GM21528 (cell line): ENCODE results near the gene CLEC14A.

Source experiments
- ATAC-seq: cut with Tn5 transposase; IDR thresholded peaks from one replicate; pipeline ENCODE4 v1.9.1; 2021; ENCODE audit warnings: mild to moderate bottlenecking, moderate library complexity; ENCODE audit not compliant: unreplicated experiment, low FRiP score

The CLEC14A gene

DNA sequence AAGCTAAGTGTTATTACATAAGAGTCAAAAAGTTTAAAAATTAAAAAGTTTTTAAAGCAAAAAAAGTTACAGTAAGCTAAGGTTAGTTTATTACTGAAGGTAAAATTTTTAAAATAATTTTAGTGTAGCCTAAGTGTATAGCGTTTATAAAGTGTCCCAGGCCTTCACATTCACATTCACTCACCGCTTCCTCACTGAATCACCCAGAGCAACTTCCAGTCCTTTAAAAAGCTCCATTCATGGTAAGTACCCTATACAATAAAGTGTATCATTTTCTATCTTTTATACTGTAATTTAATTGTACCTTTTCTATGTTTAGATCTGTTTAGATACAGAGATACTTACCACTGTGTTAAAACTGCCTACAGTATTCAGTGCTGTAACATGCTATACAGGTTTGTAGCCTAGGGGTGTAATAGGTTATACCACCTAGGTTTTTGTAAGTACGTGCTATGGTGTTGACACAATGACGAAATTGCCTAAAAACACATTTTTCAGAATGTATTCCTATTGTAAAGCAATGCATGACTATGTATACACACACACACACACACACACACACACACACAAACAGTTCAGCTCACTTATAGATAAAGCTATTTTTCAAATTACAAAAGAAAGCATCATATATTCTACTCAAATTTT is 3.7 kb downstream of the CLEC14A start:
- no peak for ATAC-seq

DNA sequence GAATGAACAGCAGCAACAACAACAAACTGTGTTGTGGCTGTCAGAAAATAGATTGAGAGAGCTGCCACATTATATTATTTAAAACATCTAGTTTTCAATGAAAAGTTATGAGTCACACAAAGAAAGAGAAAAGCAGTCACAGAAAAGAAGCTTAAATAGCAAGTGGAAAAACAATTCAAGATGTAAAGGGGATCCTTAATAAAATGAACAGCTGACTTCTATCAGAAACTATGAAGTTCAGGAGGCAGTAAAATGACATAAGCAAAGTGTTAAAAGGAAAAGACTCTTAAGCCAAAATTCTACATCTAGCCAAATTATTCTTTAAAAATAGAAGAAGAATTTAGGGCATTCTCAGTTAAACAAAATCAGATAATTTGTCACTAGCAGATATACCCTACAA is 5.6 kb downstream of the CLEC14A start:
- ATAC-seq = no peak

DNA sequence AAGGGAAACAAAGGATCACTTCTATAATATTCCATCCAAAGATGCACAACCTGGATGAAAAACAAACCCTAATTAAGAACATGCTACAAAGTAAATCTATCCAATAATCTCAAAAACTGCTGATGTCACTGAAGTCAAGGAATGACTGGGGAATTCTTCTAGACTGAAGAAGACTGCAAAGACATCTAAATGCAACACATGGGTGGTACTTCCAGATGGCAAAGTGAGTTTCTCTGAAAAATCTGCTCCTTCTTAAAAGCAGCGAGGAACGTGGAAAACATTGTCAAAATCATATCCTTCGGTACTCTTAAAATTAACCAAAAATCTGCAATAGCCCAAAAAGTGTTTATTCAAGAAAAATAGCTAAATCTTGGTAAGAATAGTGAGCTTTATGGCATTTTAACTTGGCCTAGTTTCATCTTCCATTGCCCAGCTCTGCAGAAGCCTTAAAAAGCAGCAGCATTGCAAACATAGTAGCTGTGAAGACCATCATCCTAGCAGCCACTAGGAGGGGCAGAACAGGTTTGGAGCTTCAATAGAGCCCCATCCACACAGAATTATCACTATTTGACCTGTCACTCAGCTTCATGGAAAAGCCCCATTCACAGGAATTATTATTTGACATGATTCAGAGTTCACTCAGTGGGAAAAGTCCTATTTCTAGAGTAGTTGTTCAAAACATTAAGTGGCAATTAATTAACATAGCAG is 7.4 kb downstream of the CLEC14A start:
- ATAC-seq = no peak

DNA sequence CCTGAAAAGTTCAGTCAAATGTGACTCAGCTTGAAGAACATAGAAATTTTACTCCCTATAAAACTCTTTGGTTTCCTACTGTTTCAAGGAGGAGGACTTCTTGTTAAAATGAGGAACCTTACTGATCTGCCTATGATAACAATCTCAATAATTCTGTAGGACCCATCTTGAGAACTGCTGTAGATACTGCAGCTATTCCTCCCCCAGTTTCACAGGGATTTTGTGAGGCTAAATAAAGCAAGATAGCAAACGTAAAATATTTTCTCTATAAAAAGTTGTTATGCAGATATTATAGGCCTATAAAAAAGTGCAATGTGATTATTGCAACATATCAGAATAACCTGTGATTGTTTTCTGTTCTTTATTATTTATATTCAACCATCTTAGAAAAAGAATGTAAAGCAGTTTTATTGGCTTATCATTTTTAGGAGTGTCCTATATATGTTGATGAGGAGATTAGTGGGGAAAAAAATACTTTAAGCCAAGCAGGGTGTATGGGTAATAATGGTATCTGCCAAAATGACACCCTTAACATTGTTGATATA is 12.1 kb downstream of the CLEC14A start:
- ATAC-seq = no peak

DNA sequence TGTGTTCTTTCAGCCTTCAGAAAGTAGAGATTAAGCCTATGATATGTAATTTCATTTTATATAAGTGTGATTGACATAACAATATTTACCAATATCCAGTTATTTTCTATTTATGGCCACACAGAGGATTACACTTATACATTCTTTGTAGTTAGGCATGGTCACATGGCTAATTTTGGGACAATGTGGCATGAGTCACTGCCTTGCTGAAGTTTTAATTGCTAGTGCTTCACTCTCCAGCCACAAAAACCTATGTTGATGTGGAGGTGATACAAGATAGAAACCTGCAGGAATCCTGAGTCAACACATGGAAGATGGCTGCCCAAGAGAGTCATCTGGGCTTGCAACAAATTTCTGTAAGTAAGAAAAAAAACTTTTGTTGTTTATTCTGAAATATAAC is 17.0 kb downstream of the CLEC14A start:
- no peak for ATAC-seq

DNA sequence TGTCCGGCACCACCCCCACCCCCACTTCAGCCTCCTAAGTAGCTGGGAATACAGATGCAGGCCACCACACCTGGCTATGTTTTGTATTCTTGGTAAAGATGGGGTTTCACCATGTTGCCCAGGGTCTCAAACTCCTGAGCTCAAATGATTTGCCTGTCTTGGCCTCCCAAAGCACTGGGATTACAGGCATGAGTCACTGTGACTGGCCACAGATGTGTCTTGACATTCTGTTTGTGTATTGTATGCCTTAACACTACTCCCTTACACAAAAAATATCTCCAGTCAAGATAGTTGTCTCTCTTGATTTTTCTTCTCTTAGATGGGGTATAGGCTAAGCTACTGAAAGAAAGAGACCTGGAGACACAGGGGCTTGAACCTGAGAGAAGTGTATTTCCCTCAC is 17.6 kb downstream of the CLEC14A start:
- ATAC-seq = no peak

DNA sequence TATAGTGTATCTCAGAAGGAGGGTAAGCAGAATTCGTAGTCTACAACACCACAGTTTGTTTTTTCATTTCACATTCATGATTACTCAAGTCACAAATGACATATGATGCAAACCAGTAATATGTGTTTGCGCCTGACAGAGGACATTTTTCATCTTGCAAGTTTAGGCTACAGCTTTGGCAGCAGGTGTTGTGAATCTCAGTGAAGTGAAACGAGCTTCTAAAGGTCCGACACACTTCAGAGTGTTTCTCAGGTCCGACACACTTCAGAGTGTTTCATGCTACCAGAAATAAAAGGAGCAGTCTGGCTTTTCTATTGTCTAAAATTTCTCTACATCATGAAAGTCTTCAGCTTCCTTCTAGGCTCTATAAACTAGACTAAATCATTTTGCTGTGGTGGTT is 22.7 kb downstream of the CLEC14A start:
- ATAC-seq = no peak

DNA sequence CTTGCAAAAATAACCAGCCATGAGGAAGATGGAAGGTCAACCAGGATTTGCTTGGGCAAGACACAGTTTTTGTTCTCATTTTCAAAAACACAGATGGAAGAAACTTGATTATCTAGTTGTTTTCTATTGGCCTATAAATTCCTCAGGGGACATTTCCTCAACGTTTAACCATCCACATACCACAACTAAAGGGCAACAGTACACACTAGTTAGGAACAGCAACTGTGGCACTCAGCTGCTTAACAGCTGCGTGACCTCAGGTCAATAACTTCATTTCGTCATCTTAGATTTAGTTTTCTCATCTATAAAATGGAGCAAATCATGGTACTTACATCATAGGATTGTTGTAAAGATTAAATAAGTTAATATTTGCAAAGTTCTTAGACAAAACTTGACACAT is 29.5 kb downstream of the CLEC14A start:
- ATAC-seq = no peak

DNA sequence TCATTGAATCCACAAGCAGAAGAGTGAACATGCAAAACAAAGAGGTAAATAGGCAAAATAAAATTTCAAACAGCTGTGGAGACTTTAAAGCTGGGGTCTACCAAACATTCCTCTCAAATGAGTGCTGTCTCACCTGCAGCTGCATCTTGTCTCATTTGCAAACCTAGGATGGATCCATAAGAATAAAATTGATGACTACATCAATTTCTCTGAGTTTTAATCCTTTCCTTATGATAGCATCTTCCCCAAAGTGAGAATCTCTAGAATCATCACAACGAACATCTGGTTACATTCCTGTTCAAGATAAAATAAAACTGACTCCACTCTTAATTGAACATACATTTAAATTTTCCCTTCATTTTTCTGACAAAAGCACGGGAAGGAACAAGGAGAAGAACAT is 29.9 kb downstream of the CLEC14A start:
- no peak for ATAC-seq

DNA sequence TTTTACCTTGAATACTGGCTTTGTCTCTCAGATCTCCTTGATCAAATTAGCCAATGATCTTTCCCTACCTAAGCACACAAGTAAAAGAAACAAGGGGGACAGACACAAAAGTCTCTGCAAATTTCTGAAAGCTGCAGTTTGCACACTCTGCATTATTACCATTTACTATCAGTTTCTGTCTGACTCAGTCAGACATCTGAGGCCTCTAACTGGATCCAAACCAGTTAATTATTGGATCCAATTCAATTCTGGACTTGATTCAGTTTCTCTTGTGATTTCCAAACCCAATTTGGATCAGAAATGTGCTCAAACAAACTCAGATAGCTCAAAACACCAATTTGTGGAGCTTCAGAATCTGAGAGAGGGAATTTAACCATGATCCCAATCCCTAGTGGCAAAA is 31.6 kb downstream of the CLEC14A start:
- no peak for ATAC-seq

DNA sequence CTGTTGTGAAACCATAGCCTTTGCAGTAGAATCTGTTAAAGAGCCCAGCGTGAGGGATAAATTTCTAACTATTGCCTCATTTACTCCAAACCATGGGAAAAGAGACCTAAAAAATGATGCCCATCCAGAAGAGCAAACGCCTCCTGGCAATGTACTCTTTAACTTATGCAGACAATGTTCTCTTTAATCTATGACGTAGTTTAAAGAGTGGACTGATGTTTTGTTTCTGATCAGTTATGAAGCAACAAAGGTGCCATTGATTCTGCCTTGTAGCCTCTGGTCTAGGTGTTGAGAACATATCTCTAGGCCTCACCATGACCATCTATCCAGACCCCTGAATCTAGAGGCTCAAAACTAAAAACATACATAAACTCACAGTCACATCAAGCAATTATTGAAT is 34.8 kb downstream of the CLEC14A start:
- ATAC-seq = no peak

DNA sequence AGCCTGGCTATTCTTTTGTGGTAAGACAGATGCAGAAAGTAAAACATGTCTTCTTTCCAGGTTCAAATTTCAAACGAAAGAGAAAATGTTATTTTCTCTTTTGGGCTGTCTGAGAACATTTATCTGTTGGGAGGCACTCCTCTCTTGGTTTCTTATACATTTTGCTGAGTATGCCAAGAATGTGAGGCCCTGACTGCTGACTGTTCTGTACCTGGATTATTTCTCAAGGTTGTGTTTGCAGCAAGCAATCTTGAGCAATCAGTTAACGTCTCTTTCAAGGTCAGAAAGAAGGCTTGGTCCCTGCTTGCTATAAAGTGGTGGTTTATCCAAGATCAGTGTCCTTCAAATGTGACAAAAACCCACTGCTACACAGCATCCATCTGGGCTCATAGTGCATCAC is 38.3 kb downstream of the CLEC14A start:
- ATAC-seq = no peak

DNA sequence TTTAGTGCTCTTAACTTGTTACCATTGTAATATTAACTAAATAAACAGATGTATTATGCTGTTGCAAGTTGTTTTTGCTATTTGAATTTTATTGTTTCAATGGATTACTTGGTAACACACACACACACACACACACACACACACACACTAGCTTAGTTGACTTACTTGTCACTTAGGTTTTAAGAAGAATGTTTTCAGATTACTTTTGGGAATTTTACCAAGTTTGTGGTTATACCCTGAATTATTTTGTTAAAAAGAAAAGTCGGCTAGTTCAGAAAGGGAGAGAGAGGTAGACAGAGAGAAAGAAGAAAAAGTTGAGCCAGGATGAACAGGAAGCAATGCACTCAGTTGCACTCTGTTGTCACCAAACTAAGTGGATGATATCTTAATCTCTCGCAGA is 42.9 kb downstream of the CLEC14A start:
- no peak for ATAC-seq

DNA sequence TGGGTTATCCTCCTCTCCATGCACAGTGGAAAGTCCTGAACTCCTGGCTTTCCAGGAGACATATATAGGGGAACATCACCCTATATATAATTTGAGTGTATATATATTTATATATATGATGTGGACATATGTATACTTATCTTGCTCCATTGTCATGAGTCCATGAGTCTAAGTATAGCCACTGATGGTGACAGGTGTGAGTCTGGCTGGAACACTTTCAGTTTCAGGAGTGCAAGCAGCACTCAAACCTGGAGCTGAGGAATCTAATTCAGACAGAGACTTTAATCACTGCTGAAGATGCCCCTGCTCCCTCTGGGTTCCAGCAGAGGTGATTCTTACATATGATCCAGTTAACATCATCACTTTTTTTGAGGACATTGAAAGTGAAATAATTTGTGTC is 43.8 kb downstream of the CLEC14A start:
- no peak for ATAC-seq

DNA sequence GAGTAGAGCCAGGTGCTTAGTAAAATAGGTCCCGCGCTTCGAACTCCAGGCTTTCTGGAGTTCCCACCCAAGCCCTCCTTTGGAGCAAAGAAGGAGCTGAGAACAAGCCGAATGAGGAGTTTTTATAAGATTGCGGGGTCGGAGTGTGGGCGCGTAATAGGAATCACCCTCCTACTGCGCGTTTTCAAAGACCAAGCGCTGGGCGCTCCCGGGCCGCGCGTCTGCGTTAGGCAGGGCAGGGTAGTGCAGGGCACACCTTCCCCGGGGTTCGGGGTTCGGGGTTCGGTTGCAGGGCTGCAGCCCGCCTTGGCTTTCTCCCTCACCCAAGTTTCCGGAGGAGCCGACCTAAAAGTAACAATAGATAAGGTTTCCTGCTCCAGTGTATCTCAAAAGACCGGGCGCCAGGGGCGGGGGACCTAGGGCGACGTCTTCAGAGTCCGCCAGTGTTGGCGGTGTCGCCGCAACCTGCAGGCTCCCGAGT is 44.6 kb downstream of the CLEC14A start:
- ATAC-seq = no peak

DNA sequence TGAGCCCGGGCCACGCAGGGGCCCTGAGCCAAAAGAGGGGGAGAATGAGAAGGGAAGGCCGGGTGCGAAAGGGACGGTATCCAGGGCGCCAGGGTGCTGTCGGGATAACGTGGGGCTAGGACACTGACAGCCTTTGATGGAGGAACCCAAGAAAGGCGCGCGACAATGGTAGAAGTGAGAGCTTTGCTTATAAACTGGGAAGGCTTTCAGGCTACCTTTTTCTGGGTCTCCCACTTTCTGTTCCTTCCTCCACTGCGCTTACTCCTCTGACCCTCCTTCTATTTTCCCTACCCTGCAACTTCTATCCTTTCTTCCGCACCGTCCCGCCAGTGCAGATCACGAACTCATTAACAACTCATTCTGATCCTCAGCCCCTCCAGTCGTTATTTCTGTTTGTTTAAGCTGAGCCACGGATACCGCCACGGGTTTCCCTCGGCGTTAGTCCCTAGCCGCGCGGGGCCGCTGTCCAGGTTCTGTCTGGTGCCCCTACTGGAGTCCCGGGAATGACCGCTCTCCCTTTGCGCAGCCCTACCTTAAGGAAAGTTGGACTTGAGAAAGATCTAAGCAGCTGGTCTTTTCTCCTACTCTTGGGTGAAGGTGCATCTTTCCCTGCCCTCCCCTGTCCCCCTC is 45.2 kb downstream of the CLEC14A start:
- ATAC-seq = no peak

DNA sequence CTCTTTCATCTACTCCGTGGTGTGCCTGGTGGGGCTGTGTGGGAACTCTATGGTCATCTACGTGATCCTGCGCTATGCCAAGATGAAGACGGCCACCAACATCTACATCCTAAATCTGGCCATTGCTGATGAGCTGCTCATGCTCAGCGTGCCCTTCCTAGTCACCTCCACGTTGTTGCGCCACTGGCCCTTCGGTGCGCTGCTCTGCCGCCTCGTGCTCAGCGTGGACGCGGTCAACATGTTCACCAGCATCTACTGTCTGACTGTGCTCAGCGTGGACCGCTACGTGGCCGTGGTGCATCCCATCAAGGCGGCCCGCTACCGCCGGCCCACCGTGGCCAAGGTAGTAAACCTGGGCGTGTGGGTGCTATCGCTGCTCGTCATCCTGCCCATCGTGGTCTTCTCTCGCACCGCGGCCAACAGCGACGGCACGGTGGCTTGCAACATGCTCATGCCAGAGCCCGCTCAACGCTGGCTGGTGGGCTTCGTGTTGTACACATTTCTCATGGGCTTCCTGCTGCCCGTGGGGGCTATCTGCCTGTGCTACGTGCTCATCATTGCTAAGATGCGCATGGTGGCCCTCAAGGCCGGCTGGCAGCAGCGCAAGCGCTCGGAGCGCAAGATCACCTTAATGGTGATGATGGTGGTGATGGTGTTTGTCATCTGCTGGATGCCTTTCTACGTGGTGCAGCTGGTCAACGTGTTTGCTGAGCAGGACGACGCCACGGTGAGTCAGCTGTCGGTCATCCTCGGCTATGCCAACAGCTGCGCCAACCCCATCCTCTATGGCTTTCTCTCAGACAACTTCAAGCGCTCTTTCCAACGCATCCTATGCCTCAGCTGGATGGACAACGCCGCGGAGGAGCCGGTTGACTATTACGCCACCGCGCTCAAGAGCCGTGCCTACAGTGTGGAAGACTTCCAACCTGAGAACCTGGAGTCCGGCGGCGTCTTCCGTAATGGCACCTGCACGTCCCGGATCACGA is 46.0 kb downstream of the CLEC14A start:
- ATAC-seq = no peak

DNA sequence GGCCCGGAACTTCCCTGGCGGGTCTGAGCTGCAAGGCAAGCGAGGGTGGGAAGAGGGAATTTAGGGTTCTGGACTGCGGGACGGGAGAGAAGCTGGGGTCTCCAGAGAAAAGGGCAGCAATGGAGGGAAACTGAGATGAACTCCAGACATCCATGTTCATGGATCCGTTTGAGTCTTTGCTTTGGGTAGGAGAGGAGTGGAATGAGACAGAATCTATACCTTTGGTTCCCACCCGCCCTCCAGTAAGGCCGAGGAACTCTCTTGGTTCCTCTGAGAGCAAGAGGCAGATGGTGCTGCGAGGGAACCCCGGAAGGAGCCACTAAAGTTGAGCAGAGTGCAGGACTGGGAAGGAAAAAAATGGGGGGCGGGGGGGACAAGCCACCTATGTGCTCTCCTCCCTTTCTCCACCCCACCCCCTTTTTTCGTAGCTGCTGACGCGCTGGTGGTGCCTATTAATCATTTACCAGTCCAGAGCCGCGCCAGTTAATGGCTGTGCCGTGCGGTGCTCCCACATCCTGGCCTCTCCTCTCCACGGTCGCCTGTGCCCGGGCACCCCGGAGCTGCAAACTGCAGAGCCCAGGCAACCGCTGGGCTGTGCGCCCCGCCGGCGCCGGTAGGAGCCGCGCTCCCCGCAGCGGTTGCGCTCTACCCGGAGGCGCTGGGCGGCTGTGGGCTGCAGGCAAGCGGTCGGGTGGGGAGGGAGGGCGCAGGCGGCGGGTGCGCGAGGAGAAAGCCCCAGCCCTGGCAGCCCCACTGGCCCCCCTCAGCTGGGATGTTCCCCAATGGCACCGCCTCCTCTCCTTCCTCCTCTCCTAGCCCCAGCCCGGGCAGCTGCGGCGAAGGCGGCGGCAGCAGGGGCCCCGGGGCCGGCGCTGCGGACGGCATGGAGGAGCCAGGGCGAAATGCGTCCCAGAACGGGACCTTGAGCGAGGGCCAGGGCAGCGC is 47.0 kb downstream of the CLEC14A start:
- no peak for ATAC-seq
